GM21737 (cell line): ENCODE measurements around the gene PPARA.
"Not testable (repeated sequence)": the region's sequence is repeated elsewhere in the genome, so short reads cannot be mapped to it uniquely, and the experiment has no call there.

ENCODE experiments used
- ATAC-seq: cut with Tn5 transposase; IDR thresholded peaks from one replicate; pipeline ENCODE4 v1.9.1; 2021; ENCODE audit warnings: mild to moderate bottlenecking, moderate library complexity; ENCODE audit not compliant: unreplicated experiment

Gene PPARA

DNA sequence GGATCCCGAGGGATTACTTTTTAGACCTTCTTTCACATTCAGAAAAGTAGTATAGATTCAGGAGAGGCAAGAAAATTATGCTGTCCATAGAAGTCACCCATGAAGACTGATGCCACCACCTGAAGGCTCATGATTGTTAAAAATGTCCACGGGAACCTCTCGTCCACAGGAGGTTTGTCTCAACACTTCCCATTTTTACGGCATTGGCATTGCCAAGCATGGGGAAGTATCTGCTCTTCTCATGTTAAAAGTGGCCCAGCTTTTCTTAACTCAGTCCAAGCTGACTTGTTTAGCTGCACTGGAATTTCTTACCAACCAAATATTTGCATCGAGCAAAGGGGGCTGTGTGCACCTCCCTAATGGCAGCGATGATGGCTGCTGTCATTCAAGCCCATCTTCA is 90.2 kb downstream of the PPARA start:
- no peak for ATAC-seq

GRCh38 chr22:46240907-46241306 is 90.6 kb downstream of the PPARA start:
- ATAC-seq: no peak

DNA sequence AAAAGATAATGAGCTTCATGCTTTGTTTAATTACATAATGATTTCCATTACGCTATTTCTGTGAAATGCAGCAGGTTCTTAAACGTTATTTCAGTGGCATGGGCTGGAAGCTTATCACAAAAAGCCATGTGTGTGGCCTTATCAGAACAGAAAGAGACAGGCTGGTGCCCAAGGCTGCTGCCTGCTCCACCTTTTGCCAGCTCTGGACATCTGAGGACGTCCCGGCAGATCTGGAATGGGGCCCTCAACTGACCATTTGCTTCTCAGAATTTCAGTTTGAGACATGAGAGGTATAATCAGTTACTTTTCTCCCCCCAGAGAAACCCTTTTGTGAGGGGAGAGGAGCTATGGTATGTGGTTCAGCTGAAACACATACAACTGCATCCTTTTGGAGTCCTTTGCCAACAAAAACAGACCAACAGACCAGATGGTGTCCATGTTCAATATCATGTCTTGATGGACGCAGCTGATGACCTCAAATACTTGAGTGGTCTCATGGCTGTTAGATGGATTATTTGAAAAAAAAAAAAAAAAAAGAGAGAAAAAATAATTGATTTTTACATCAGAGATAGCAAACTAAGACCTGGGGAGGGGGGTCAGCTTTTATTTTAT is 91.2 kb downstream of the PPARA start:
- no peak for ATAC-seq

GRCh38 chr22:46242076-46242475 is 91.8 kb downstream of the PPARA start:
- ATAC-seq: no peak

DNA sequence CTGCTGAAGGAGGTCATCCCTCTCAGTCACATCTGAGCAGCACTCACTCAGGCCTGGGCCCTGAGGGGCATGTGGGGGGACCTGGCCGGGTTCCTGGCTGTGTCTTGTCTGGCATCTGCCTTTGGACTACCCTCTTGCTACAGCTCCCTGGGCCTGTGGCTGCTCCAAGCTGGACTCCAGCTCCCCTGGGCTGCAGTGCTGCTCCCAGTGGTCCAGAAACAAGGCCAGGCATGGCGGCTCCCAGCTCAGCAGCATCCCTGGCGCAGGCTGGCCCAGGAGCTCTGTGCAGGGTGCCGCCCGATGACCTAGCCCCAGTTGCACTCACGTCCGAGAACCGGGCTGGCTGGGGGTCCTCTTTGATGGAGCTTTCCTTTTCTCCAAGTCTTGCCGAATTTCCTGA is 94.4 kb downstream of the PPARA start:
- no peak for ATAC-seq

DNA sequence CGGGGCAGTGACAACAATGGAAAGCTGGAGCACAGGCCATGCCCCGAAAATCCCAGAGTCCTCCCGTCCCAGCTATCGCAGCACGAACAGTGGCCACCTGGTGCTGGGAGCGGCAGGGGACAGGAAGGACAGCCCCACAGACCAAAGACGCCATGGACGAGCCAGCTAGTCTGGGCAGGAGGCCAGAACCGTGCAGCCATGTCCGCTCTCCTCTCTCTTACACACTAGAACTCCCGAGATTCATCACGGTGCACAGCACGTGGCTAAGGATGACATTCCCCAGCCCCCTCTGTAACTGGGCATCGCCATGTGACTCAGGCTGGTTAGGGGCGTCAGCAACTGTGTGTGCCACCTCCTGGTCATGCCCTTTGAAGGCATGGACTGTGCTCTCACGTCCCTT is 95.2 kb downstream of the PPARA start:
- ATAC-seq: no peak

- no peak for ATAC-seq
These were observed 95.9 kb downstream of the PPARA start for GRCh38 chr22:46246178-46246577.

- no peak for ATAC-seq
These were observed 97.2 kb downstream of the PPARA start for GRCh38 chr22:46247443-46247975.

- peak; percentile 82 for ATAC-seq
These were observed 99.9 kb downstream of the PPARA start, which contains the start of gene CDPF1 for GRCh38 chr22:46250035-46250782. TSS of gene CDPF1 (minus strand) at chr22:46250293. CDS start at chr22:46248284, 2,009 bp downstream.

DNA sequence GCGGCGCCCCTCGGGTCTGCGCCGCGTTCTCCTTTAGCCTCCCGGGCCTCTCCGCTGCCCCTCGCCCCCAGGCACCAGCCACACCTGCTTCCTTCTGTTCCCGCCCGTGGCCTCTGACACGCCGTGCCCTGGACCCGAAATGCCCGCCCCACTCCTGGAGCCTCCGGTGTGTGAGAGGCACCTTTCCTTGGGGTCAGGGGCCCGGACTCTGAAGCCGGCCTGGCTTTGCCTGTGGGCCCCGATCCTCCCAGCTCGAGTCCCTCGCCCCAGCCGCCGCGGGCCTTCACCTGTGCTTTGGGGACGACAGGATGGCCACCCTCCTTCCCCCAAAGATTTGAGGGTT is 100.4 kb downstream of the PPARA start:
- no peak for ATAC-seq

DNA sequence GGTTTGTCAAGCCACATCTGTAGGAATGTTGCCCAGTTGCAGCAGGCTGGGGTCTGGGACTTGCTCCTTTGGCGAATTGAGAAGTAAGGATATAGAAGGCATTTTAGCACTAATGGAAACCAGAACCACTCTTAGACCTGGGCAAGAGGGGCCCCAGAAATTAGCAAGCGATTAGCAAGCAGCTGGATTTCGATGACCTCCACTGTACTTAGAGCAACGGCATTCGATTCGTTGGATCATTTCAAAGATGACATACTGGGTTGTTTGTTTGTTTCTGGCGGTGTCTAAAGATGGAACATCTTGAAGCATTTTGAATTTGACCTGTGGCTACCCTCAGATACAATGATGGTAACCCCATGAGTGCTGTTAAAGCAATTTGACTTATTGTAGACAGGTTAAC is 100.9 kb downstream of the PPARA start:
- no peak for ATAC-seq

DNA sequence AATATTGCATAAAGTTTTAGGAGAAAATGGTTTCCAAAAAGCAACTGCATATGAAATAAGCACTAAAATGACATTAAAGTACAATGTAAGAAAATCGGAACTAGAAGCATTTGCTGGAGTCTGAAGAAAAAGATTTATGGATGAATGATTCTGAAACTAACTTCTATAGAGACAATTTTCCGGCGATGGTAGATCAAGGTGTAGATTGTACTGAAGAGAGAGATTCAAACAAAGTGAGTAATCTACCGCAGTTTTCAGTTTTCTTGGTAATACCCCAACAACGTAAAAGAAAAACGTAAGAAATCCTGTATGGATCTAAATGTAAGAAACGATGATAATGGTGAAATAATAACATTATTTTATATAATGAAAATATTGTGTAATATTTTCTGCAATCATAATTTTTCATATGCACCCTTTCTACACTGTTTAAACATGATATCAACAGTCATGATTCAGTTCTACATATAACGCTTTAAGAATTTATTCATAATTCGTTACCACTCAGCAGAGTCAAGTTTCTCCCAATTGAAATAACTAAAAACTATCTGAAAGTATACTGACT is 101.6 kb downstream of the PPARA start:
- ATAC-seq: no peak

DNA sequence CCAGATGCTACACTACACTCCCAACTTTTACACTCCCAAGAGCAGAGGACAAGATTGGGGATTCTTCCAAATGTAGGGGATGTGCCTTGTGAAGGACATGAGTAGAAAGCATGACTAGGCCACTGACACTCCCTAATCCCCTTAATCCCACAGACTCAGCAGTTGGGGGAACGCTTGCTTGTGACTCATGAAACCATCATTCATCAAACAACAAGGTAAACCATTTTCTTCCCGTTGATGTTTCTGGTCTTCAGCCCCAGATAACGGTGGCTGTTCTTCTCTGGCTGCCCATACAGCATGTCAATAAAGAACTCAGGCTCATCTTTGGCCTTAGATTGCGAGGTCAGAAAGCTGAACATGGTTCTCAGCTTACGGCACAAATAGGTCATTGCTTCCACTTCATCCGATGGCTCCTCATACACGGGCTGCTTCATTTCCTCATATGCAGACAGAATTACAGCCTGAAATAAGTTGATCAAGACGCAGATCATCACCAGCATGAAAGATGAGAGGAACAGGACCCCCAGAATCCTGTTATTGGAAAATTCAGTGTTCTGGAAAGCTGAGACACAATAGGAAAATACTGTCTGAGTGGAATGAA is 106.1 kb downstream of the PPARA start:
- no peak for ATAC-seq

GRCh38 chr22:46259374-46259773 is 109.0 kb downstream of the PPARA start:
- no peak for ATAC-seq

DNA sequence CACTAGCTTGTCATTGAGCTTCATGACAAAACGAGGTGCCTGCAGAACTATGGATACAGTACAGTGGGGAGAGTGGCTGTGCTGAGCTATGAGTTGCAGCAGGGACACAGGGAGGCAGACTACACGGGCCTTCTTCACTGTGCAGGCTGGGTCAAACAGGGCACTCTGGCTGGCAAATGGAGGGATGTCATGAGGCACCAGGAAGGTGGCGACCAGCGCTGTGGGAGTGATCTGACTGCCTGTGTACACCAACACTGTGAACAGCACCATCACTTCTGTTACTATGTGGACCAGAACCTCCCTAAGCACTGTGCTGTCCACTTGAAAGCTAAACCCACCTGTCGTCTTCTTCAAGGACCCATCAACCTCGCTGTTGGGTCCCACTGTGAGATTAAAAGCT is 109.7 kb downstream of the PPARA start:
- ATAC-seq: no peak

GRCh38 chr22:46262449-46263215 is 112.3 kb downstream of the PPARA start:
- ATAC-seq: no peak

DNA sequence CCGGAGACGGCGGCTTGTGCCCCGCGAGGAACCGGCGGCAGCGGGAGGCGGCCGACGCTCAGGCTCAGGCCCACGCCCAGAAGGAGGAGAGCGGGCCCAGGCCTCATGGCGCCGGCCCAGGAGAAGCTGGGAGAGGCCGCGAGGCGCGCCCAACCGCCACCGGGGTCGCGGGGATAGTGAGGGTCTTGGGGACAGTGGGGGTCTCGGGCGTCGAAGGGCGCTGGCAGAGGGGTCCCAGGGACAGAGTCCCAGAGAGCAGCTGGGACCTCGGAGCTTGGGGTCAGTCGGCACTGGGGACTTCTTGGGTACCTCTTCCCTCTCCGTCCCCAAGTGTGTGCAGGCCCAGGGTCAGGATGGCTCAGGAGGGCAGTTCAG is 112.9 kb downstream of the PPARA start, which contains the start of gene PKDREJ:
PKDREJ (minus strand) TSS at position 128 of the 375 bp plus-strand sequence; CDS start at position 107, 21 bp downstream.
- ATAC-seq: no peak

DNA sequence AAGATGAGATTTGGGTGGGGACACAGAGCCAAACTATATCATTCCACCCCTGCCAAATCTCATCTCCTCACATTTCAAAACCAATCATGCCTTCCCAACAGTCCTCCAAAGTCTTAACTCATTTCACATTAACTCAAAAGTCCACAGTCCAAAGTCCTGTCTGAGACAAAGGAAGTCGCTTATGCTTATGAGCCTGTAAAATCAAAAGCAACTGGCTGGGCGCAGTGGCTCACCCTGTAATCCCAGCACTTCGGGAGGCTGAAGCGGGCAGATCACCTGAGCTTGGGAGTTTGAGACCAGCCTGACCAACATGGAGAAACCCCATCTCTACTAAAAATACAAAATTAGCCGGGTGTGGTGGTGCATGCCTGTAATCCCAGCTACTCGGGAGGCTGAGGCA is 114.2 kb downstream of the PPARA start:
- not testable (repeated sequence) for ATAC-seq

- ATAC-seq: not testable (repeated sequence)
These were observed 115.3 kb downstream of the PPARA start for GRCh38 chr22:46265627-46266026.

GRCh38 chr22:46267431-46268279 is 117.3 kb downstream of the PPARA start, which contains the start of gene TTC38:
TSS of gene TTC38 (plus strand) at chr22:46268008. CDS start at chr22:46268040, 32 bp downstream.
- ATAC-seq: peak; percentile 87
